Iris pigment epithelial cell (primary cell): ENCODE data around the gene ANKS6.

Source experiments
- DNase-seq: peaks from one replicate; pipeline ENCODE4 v3.0.0-alpha.2; 2011; ENCODE audit warnings: low read depth

Gene ANKS6

DNA sequence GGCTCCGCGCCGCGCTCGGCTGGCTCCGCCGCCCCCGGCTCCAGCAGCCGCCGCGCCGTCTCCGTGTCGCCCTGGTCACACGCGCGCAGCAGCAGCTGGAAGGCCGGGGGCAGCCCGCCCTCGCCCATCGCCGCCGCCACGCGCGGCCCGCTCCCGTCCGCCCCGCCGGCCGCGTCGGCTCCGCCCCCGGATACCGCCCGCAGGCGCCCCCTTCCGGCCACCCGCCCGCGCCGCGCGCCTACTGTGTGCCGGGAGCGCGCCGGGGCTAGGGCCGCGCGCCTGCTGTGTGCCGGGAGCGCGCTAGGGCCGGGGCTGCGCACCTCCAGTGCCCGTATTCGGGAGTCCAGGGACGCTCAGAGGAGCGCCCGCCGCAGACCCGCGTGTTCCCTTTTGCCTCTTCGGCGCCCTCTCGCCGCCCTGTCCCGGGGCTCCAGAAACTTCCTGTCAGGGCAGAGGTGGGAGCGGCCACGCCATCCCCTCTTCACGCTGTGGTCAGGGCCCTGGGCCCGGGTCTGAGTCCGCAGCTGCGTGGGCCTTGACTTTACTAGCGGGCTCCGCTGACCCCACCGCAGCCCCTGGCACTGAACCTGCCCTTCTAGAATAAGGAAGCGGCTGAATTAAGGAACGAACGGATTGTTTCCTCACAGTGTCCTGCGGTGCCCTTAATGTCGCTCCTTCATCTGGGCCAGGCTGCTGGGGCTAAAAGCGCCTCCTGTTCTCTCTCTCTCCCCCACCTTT lies at the start of gene ANKS6:
Gene ANKS6 (minus strand): TSS at position 192 of the 738 bp plus-strand sequence. CDS start 64 bp downstream, at position 128.
- DNase-seq = peak; percentile 70

DNA sequence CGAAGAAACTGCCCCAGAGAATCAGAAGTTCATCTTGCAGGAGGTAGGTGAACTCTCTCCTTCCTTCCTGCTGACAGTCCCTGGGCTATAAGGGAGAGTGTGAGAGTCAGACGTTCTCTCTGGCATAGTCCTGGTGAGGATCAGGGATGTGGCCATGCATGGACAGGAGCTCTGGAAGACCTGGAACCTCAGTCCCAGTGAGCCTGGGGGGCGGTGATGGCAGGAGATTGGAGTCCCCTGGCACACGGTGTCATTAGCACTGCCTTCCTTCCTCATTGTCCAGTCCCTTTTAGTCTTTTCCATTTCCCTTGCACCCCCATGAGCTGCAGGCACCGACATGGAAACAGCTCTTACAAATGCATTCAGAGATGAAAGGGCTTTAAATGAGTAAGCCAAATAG lies 49.7 kb upstream of the ANKS6 start:
- DNase-seq = no peak

DNA sequence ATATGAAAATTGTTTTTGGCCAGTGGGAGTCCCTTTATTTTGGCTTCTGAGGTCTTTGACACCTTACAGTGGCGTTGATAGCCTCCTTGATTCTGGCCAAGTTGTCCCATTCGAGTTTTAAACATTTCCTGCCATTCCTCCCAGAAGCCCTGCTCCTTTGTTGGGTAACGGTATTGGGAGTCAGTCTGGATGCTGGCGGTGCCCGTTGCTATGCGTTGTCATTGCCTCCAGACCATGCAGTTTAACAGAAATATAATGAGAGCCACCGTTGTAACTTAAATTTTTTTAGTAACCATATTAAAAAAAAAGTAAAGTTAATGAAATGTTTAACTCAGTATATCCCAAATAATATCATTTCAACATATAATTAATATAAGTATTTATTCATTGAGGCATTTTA lies 46.2 kb upstream of the ANKS6 start:
- DNase-seq = no peak

DNA sequence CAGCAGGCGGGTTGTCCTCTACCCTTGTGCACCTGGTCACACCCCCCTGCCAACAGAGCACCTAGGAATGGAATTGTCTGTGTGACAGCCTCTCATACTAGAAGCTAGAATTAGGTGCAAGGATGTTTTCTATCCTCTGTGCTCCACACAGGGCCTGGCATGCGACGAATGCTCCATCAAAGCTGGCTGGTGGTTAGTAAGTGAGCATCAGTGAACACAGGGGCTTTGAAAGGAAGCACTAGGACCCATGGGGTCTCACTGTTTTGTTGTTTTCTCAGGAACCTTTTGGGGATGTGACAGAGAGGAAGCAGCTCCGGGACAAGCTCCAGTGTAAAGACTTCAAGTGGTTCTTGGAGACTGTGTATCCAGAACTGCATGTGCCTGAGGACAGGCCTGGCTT lies 43.4 kb upstream of the ANKS6 start:
- DNase-seq = no peak

DNA sequence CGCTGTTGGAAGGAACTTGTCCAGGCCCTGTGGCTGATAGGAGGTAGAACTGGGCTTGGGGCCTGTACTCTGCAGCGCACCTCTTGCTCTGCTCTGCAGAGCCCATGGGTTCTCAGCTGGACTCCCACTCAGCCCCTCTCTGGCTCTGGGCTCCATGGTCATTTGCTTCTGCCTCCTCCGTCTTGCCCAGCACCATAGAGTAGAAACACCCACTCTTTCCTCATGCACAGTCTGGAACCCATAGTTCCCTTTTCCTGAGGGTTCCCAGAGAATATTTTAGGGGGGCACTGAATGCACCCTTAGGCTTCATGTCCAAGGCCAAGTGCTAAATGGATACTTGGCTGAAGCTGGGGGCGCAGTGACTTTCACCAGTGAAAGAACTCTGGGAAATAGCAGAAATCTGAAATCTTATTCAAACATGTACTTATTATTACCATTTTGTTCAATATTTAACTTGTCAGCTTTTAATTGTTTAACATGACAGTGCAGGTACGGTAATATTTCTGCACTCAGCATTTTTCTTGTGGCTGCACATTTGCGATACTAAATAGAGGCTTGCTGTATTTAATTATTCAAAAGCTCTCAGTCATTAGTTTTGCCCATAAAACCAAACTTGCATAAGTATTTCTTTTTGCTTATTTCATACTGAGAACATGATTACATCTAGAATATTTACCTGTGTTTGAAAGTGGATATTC lies 42.7 kb upstream of the ANKS6 start:
- DNase-seq = no peak

DNA sequence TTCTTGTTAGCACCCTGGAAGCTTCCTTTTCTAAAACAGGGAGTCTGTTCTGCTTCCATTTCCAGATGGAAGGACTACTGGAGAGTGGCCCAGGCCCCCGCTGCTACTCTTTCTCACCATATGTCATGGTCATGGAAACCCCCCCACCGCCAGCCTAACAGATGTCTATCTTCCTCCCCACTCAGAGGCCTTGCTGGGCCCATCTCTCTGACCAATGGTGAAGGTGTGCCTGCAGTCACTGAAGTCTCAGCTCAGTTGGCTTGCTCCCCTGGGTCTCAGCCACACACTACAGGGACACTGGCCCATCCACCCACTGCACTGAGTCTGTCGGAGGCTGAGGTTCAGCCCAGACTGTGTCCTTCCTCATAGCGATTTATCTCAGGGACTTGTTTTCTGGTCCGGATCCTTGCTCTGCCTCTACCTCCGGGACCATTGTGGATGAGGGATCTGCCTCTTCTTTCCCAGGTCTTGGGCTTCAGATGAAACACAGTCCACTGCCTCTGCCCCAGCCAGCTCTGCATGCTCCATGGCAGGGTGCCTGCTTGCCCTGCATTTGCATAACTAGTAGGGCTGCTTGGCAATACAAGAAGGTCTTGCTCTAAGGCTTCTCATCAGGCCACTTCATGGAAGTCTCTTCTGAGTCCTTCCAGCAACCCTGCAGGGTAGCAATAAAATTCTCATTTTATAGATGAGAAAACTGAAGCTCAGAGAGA lies 42.0 kb upstream of the ANKS6 start:
- no peak for DNase-seq

DNA sequence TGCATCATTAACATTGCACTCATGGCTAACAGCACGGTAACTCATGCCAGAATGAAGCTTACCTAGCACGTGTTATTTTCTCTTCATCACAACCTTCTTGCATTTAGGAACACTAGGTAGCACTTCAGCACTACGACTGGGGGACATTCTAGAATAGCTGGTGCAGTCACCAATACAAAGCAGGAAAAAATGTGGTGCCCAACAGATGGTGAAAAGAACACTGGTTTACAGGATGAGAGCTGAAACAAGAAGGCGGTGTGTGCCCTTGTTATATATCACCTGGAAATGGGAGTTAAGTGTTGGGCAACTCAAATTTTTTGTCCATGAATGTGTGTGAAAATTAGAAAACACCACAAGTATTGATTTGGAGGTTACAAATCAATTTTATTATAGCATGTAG lies 41.2 kb upstream of the ANKS6 start:
- no peak for DNase-seq

DNA sequence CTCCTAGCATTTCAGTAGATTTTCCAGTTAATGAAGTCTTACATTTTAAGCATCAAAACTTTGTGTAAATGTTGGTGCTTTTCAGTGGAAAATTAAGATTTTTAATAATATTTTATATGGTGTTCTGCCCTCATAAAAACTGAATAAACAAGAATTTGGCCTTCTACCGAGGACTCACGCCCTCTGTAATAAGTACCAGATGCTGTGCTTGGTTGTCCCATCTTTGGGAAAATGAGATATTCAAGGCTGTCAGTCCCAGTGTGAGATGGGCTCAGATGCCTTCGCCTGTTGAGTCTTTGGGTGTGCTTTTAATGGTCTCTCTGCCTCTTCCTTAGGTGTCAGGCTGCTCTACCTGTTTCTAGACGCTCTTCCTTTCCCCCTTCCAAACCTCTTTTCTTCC lies 39.9 kb upstream of the ANKS6 start:
- no peak for DNase-seq

DNA sequence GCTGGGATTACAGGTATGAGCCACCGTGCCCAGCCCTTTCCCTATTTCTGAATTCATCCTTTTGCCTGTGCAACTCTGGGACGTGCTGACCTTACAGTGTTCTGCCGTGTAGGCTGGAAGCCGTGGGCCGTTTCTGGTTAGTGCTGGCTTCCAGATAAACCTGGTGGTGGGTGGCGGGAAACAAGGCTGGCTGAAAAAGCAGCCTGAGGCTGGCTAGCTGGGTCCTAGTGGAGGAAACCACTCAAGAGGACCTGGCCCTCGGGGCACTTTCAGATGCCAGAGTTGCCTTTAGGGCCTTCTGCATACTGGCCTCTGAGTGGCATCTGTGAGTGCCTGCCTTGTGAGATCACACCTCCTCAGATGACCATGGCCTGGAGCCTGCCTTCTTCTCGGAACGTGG lies 38.0 kb upstream of the ANKS6 start:
- DNase-seq = no peak

DNA sequence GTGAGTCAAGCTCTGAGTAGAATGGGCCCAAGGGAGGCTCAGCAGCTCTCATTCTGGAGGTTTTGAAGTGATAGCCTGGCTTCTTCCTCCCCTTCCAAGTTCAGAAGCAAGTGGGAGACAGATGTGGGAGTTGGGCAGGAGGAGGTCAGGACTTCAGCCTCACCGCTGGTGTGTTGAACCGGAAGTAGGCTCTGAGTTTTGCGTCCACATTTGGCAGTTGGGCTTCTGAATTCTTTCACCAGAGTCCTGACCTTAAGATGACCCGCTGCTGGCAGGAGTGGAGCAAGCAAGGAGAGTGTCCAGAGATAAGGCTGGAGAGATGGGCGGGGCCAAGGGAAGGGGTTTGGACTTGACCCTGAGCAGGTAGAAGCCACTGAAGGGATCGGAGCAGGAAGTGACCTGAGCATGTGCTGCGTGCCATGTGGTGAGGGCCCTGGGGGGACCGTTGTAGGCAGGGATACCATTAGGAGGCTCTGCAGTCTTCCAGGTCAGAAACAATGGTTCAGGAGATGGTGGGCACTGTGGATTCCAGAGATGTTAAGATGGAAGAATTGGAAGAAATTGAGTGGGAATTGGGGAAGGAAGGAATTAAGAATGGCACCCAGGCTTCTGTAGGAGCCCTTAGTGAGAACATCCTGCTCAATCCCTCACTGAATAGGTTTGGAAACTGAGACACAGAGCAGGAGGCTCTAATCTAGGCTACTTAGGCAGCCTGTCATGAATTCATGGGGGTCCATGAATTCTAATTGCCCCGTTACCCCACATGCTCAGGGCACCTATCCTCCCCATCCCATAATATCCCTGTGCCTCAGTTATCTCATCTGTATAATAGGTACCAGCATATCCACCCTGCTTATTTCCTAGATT lies 37.0 kb upstream of the ANKS6 start:
- DNase-seq = no peak

DNA sequence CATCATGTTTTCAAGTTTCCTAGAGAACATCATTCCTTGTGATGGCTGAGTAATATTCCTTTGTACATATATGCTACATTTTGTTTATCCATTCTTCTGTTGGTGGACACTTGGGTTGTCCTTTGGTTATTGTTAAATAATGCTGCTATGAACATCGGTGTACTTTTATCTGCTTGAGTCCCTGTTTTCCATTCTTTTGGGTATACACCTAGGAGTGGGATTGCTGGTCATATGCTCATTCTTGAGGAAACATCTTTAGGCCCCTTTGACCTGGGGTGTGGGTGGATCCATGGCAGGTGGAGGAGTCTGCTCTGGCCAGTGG lies 36.4 kb upstream of the ANKS6 start:
- DNase-seq = no peak

DNA sequence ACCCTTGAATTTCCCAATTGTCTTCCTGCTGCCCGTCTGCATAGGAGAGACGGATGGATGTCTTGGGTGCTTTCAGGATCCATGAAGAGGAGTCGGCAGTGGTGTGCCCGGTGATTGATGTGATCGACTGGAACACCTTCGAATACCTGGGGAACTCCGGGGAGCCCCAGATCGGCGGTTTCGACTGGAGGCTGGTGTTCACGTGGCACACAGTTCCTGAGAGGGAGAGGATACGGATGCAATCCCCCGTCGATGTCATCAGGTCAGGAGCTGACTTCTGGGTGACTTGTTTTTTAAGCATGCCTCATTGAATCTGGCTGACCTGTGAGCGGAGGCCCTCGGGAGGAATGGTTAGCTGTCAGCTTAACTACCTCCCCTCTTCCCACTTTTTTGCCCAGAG lies 35.3 kb upstream of the ANKS6 start:
- DNase-seq = no peak

DNA sequence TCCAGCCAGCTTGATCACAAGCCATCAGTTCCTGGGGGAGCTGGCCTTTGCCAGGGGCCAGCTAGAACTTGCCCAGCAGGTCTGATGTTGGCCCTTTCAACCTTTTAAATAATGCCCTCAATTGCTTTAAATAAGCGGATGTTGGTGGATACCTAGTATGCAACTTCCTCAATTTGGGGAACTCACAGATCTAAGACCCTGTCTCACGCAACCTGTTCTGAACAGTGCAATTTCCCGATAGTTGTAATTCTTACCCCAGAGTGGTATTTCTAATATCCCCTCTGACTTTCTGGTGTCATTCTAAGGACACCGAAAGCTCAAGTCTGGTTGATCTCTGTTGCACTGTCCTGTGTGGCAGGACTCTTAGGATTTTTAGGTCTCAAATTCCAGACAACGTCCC lies 34.2 kb upstream of the ANKS6 start:
- no peak for DNase-seq

DNA sequence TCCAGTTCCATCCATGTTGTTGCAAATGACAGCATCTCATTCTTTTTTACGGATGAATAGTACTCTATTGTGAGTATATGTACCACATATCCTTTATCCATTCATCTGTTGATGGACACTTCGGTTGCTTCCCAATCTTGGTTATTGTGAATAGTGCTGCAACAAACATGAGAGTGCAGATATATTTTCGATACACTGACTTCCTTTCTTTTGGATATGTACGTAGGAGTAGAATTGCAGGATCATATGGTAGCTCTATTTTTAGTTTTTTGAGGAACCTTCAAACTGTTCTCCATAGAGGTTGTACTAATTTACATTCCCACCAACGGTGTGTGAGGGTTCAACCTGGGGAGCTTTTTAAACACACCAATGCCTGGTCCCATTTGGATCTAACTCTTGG lies 33.4 kb upstream of the ANKS6 start:
- DNase-seq = no peak

DNA sequence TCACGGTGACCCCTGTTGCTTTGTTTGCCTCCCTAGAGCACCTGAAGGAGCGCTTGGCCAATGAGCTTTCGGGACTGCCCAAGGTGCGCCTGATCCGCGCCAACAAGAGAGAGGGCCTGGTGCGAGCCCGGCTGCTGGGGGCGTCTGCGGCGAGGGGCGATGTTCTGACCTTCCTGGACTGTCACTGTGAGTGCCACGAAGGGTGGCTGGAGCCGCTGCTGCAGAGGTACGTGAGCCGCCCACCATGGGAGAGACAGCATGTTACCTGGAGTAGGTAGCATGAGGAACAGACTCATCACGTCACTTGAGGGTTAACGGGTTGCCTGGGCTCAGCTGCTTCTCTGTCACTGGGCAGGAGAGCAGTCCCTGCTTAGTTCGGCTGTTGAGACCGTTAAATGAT lies 30.4 kb upstream of the ANKS6 start:
- DNase-seq = no peak

DNA sequence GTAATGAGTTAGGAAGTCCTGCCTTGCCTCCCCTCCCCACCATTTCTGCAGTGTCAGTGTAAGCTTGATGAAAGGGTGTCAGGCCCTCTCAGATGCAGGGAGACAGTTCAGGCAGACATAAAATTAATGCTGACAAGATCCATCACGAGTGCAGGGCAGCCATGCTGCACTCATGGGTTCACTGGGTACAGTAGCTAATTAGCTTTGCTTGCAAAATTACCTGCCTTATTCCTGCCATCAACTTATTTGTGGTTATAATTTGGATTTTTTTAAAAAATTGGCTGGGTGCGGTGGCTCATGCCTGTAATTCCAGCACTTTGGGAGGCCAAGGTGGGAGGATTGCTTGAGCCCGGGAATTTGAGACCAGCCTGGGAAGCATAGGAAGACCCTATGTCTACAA lies 29.1 kb upstream of the ANKS6 start:
- no peak for DNase-seq

DNA sequence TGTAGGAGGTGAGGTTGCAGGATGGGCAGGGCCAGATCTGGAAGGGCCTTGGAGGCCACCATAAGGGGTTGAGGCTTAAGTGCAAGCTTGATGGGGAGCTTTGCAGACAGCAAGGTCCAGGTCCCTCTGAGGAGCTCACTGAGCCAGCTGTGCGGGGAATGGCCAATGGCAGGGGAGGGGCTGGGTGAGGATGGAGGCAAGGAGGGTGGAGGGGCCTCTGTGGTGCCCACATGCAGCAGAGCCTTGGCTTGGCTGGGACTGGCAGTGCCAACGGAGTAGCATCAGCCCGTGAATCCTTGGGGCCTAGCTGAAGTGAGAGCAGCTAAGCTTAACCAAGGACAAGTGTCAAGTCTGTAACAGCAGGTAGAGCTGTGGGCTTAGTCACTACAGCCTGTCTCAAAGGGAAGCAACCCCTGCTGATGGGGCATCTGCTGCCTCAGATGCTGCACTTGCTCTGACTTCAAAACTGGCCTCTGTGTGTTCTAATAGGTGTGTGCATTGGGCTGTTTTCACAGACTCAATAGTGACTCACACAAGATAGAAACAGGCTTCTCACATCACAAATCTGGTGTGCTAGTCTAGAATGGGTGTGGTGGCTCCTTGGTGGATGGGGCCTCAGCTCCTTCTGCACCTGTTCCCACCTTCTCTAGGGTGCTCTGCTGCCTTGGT lies 27.4 kb upstream of the ANKS6 start:
- DNase-seq = no peak

DNA sequence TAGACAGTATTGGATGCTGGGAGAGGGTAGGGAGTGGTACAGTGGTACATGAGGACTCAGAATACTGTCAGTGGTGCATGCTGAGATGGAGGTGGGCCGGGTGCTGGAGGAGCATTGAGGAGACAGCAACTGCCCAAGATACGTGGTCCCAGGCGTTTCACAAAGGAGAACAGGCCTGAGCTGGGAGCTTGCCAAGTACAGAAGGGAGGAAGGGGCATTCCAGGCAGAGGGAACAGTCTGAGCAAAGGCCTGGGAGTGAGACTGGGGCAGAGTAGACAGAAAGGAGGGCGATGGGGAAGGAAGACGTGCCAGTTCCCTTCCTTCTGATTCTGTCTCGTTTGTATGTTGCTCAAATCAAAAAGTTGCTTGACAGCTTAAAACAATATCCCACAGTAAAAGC lies 26.3 kb upstream of the ANKS6 start:
- DNase-seq = no peak

DNA sequence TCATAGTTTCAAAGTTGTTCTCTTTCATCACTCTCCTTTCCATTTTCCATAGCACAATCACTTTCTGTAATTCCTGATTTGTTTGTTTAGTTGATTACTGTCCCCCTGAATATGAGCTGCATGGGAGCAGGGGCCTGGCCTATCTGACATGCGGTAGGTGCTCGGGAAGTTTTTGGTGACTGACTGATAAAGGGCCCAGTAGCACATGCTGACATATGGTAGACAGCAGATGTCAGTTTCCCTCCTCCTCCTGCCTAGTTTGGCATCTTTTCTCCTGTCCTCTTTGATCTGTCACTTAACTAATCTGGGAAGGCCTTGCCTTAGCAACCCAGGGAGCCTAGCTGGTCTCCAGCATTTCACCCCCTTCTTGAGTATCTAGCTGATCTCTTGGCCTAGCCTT lies 25.5 kb upstream of the ANKS6 start:
- DNase-seq = no peak

DNA sequence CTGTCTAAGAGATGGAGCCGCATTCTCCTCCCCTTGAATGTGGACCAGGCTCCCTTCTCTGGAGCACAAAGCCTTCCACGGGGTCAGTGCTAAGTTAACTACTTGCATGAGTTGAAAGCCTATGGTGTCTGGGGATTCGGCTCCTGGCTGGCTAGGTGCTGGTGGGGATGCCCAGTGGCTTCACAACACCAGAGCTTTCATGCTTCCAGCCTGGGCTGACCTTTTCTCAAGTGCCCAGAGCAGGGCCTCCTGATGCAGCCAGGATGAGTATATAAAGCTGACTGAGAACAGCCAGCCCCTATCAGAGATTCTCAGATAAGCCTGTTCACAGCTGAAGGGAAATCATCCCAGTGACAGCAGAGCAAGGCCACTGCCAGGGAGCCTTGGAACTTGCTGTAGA lies 22.9 kb upstream of the ANKS6 start:
- DNase-seq = no peak

DNA sequence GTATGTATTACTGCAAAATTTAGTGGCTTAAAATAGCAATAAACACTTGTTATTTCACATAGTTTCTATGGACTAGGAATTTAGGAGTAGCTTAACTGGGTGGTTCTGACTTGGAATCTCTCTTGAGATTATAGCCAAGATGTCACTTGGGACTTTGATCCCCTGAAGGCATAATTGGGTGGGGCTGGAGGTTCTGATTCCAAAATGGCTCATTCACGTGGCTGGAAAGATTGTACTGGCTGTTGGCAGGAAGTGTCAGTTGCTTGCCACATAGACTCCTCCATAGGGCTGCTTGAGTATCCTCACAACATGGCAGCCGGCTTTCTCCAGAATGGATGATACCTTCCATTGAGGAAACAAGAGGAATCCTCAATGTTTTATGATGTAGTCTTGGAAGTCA lies 22.4 kb upstream of the ANKS6 start:
- no peak for DNase-seq

DNA sequence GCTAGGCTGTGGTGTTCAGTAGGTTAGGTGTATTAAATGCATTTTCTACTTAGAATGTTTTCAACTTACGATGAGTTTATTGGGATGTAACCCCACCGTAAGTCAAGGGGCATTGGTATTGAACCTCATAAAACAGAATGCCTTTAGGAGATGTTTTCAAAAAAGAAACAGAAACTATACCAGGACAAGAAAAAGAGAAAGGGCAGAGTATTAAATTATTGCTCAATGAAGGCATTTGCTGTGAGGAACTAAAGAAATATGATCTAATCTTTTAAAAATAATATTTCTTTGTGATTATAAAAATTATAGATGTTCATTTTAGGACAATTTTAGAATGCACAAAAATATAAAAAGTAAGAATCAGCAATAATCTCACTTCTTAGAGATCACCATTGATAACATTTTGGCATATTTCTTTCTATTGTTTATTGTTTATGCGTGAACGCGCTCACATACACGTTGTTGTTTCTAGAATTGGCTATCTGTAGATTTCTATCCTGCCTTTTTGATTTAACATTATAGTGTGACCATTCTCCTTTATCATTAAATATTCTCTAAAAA lies 19.1 kb upstream of the ANKS6 start:
- no peak for DNase-seq
